Subcutaneous adipose tissue (tissue), 4 donors: ENCODE measurements around the gene TXNDC8. TPM values are rescaled to one million over a fixed set of nuclear protein-coding genes. Genes with fewer than 3 reads are reported as not detected.

Source experiments
- total RNA-seq, 4 donors: library from RNA; depleted of rRNA; stranded (reverse); fragments of >200 nt; gene quantifications; one replicate each; pipeline ENCODE4 v1.1.0, GENCODE V29; 2016
- TF ChIP-seq, protein P1 (sequence below): fragments of 450-650 bp; IDR thresholded peaks from one replicate; pipeline ENCODE4 v1.5.1; 2016; ENCODE audit warnings: low read depth, mild to moderate bottlenecking, control low read depth, antibody characterized with exemption, moderate library complexity

Gene TXNDC8
- total RNA-seq, 4 donors from 2014 or later = not detected

DNA sequence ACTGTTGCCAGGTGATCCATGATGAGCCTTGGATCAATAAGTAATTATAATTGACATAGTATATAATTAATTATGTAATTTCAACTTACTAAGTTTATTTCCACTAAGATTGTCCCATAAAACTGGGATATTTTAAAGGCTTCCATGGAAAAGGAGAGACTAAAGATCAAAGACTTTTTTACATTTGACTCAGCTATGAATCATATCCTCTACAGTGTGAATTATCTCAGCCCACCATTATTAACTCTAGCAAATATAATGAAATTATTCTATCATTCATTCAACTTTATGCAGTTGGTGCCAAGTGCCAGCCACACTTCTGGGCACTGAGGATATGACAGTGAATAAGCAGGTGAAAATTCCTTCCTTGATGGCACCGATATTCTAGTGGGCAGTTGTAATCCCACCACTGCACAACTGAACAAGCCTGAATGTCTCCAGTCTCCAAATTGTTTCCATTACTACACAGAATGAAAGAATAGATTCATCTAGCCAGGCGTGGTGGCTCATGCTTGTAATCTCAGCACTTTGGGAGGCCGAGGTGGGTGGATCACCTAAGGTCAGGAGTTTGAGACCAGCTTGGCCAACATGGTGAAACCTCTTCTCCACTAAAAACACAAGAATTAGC lies 59.5 kb downstream of the TXNDC8 start:
- TF ChIP-seq, protein P1, sequence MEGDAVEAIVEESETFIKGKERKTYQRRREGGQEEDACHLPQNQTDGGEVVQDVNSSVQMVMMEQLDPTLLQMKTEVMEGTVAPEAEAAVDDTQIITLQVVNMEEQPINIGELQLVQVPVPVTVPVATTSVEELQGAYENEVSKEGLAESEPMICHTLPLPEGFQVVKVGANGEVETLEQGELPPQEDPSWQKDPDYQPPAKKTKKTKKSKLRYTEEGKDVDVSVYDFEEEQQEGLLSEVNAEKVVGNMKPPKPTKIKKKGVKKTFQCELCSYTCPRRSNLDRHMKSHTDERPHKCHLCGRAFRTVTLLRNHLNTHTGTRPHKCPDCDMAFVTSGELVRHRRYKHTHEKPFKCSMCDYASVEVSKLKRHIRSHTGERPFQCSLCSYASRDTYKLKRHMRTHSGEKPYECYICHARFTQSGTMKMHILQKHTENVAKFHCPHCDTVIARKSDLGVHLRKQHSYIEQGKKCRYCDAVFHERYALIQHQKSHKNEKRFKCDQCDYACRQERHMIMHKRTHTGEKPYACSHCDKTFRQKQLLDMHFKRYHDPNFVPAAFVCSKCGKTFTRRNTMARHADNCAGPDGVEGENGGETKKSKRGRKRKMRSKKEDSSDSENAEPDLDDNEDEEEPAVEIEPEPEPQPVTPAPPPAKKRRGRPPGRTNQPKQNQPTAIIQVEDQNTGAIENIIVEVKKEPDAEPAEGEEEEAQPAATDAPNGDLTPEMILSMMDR = no peak

DNA sequence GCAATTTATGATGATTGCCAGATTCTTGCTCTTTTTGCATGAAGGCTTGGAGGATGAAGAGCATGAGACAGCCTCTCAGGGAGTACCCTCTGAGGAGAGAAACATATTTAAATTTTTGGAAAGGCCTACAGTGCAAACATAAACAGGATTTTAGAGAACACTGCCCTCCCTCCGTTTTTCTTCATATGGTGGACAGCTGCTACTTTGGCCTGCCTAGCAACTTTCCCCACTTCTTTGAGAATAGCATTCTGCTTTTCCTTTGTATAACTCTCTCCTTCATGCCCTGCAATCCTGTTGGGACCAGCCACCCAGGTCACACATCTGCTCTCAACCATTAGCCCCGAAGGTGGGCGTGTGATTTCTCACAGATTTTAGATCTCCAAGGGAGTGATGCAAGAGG lies 60.9 kb downstream of the TXNDC8 start:
- TF ChIP-seq, protein P1 = no peak

DNA sequence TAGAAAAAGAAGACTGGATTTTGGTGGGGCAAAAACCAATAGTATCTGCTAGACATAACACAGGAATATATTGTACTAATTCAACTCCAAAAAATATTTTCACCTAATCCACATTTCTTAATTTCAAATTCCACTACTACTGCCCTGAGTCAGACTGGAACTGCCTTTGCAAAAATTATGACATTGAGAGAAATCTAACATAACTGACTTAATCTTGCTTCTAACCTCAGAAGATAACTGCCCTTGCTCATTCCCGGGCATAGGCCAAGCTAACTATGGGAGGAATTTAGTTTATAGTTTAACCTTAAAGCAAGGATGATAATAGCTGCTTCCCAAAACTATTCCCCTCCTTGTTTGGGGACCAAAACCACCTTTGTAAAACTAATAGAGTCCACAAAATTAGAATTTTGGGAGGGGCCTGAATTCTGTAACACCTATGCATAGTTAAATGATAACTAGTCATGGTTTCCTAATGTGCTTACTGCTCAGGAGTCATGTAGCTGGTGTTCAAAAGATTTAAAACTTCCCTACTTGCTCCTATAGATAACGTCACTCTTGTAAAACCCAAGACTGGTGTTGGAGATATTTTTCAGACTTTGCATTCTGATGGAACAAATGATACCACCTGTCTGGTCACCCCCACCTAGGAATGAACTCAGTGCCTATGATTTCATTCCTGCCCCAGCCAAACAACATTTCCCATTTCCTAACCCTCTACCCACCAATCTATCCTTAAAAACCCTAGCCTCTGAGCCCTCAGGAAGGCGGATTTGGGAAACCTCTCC lies 67.3 kb downstream of the TXNDC8 start:
- TF ChIP-seq, protein P1 = no peak

DNA sequence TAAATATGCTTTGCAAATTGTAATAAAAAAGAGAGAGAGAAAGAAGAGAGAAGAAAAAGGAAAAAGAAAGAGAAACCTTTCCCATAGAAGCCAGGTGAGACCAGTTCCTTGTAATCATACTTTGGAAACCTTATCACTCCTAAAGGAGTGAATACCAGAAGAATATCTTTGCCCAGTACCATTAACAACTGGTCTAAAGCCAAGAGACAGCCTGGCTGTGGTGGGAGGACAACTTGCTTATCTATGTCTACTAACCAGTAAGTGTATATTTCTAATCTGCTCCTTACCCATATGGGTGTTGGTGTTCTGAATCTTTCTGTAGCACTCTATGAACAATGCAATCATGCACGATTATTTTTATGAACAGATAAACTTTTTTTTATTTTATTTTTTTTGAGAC lies 70.9 kb downstream of the TXNDC8 start:
- TF ChIP-seq, protein P1 = no peak

DNA sequence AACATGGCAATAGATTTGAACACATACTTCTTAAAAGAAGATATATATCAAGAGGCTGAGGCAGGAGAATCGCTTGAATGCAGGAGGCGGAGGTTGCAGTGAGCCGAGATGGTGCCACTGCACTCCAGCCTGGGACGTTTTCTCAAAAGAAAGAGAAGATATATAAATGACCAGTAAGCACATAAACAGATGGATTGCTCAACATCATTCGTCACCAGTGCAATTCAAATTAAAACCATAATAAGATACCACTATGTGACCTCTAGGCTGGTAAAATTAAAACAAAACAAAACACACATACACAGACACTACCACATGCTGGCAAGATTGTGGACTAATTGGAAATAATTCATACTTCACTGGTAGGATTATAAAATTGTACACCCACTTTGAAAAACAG lies 76.0 kb downstream of the TXNDC8 start:
- TF ChIP-seq, protein P1 = no peak

DNA sequence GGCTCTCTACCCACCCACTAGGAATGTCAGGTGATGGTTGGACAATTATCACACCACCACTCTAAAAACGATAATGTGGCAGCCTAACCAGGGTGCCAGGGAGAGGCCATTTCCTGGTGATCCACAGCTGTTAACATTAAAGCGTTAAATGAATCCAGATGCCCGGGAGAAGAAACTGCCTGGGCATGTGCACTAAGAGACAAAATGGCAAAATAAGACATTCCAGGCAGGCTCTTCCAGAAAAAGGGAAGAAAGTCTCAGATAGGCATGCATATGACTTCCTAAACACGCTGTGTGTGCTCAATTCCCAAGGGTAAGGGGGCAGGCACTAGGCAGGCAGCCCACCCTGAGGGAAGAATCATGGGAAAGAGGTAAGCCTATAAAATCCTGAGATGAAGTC lies 76.8 kb downstream of the TXNDC8 start:
- TF ChIP-seq, protein P1 = no peak

DNA sequence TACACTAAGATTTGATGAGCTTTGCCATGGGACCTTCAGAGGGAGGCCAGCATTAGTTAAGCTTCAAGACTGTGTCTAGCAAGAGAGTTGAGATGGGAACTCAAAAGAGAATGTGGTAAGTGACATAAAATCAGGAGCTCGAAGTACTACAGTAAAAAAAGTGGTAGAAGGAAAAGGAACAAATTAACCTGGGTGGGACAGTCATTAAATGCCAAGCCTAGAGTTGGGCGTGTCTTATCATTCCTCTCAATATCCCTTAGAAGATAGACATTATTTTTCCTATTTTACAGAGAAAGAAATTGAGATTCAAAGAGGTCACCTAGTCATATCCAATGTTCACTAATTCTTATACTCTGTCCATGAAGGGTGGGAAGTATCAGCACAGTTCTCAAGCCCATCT lies 78.1 kb downstream of the TXNDC8 start:
- TF ChIP-seq, protein P1 = no peak
